Pulmonary artery endothelial cell (primary cell): ENCODE data around the gene SAE1. TPM values are rescaled to one million over a fixed set of nuclear protein-coding genes. Genes with fewer than 3 reads are reported as not detected.

ENCODE experiments used
- DNase-seq: peaks from one replicate; pipeline ENCODE4 v3.0.0-alpha.2; 2011; ENCODE audit warnings: low read depth, low spot score
- total RNA-seq: library from RNA; depleted of rRNA; stranded (reverse); fragments of >200 nt; gene quantifications from 2 replicates; pipeline ENCODE4 v1.2.3, GENCODE V29; 2014

The SAE1 gene
- total RNA-seq, 1 donor from 2014 or later: 210 TPM

- peak; percentile 20 for DNase-seq
Observed at GRCh38 chr19:47158879-47159503, 28.4 kb downstream of the SAE1 start.

GRCh38 chr19:47161876-47162489, 31.3 kb downstream of the SAE1 start:
- no peak for DNase-seq

GRCh38 chr19:47168065-47168464, 37.4 kb downstream of the SAE1 start:
- DNase-seq: no peak

DNA sequence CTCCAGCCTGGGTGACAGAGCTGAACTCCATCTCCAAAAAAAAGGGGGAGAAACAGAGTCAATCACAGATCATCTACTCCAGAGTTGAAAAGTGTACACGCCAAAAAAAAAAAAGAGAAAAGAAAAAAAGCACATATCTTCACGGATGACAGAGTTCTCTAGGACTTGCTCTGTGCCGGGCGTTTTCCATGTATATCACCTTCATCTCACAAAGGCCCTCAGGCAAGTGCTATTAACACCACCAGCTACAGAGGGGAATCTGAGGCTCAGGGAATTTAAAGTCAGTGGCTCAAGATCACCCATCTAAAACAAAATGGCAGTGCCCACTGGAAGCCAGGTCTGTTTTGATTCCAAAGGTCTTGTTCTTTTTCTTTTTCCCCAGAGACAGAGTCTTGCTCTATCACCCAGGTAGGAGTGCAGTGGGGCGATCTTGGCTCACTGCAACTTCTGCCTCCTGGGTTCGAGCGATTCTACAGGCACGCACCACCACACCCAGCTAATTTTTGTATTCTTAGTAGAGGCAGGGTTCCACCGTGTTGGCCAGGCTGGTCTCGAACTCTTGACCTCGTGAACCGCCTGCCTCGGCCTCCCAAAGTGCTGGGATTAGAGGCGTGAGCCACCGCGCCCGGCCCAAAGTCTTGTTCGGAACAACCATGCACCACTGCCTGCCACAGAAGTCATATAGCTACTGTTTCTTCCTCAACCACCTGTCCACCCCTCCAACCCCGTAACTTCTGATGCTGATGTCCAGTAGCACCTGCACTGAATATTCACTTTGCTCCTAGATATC, 42.2 kb downstream of the SAE1 start:
- no peak for DNase-seq

DNA sequence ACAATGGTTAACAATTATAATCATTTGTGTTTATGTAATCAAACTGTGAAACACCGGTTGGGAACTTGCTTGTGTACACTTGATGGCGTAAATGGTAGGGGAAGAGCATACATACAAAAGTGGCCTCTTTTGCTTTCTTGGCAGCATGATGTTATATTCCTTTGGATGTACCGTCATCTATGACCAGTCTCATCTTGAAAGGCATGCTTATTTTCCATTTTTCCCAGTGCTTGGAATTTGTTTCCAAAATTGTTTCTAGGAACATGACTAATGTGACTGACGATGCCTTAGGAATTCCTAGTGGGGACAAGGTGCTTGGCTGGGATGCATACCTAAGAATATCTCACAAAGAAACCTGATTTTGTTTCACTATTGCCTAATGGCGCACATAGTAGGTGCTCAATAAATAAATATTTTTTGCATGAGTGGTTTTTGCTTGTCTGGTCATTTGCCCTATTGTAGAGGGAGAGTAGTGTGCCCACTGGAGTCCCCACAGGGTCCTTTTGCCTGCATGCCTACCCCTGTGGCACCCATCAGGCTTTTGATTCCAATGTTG, 45.5 kb downstream of the SAE1 start:
- peak; percentile 55 for DNase-seq

DNA sequence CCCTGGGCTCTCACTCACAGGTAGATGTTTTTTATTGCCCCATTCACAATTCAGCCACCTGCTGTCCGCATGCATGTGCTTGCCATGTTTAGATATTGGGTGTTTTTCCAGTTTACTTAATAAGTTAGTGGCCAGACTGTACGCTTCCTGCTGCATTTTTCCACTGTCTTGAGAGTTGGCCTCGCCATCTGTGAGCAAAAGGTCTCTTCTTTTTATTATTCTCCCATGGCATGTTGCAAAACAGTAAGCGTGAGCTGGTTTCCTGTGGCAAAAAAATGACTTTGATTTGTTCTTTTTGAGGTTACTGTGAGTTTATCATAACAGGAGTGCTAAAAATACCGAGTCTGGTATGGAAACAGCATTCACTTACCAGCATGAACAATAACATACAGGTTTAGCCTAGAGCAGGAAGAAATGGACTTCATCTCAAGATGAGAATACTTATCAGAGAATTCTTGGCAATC, 46.0 kb downstream of the SAE1 start:
- peak; percentile 97 for DNase-seq

- no peak for DNase-seq
Observed at GRCh38 chr19:47179653-47180310, 49.1 kb downstream of the SAE1 start.

DNA sequence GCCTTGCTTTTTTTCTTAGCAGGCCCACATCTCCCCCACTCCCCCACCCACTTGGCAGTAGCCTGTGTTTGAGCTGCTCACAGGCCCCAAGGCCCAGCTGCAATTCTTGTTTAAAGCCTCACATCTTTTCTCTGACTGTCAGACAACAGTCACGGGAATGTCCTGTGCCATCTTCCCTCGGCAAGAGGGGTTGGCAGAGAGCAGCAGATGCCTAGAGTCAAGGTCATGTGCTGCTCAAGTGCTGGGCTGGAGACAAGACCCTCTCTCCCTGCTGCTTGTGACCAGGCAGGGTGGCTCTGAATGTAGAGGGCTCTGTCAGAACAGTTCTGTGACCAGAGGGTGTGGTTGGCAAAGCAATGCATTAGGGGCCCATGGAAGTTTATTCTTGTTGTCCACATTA, 53.0 kb downstream of the SAE1 start:
- DNase-seq: no peak

DNA sequence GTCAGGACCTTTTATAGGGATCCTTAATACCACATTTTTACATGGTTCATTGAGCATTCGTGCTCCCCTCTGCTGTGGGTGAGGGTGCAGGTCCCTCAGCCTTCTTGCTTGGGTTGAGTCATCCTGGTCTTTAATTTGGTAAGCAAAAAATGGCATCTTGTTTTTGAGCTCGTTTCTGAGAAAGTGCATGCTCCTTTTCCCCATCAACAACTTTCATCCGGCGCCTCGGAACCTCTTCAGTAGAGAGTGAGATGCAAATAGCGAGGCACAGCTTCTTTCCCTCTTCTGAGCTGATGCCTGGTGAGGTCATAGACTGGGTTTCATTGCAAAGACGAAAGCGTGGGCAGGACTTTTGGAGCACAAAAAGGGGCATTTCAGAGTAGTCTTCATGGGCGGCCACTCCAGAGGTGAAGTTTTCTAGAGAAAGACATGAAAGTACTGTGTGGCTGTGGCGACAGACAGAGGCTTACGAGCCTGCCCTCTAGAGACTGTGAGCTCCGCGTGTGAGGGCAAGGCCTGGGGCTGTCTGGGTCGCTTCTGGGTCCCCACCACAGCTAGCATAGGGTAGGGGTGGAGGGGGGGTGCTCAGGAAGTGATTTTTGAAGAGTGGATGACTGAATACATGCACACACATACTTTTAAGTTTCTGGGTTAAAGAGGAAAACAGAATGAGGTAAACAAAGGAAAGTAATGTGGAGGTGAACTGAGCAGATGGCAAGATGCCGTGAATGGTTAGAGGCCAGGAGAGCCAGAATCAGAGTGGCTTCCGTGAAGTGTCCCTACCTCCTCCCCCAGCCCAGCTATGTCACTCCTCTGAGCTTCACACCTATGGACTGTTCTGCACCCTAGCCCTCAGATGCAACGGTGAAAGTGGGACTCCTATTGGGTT, 56.1 kb downstream of the SAE1 start:
- no peak for DNase-seq

DNA sequence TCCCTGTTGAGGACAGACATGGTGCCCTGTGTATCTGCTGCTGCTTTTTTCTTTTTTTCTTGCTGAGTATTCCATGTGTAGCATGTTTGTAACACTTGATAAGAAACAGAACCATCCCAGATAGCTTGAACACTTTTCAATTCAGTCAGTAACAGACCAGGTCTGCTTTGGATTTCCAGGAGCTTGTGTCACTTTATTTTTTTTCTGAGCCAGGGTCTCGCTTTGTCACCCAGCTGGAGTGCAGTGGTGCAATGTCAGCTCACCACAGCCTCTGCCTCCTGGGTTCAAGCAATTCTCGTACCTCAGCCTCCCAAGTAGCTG, 56.7 kb downstream of the SAE1 start:
- DNase-seq: no peak

- DNase-seq: no peak
Observed at GRCh38 chr19:47187797-47188196, 57.2 kb downstream of the SAE1 start.

- no peak for DNase-seq
Observed at GRCh38 chr19:47188507-47189033, 57.9 kb downstream of the SAE1 start.

DNA sequence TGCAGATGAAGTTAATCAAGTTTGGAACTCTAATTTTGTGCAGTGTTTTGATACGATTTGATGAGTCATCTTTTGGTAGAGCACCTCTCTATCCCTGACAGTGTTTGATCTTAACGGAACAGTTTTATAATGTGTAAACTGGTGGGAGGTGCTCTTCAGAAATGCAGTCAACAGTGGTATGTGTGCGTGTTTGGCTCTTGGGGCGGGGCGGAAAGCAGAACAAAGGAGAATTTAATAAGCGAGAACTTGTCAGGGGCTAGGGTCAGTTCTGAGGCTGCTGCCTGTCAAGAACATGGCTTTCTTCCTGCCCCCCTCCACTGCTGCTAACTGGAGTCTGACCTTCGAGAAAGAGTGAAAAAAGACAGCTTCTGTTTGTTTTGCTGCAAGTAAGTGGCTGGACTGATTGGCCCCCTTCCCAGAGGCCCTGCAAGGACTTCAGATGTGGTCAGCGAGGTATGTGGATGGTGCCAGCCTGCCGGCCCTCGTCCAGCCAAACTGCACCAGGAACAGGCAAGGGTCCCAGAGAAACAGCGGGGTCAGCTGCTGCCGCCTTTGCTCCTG, 59.6 kb downstream of the SAE1 start:
- DNase-seq: peak; percentile 77

DNA sequence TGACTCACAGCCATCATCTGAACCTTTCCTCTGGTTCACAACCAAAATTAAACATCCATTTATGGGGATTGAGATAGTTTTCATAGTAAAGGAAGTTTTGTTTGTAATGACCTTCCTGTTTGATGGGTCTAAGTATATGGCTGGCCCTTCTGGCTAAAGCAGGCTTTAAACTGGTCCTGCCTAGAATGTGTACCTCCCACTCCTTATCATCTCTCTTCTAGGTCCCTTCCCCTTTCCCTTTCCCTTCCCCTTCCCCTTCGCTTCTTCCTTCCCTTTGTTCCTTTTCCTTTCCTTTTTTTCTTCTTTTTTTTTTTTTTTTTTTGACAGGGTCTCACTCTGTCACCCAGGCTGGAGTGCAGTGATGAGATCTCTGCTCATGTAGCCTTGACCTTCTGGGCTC, 64.8 kb downstream of the SAE1 start:
- no peak for DNase-seq

GRCh38 chr19:47197141-47197540, 66.5 kb downstream of the SAE1 start:
- DNase-seq: no peak

DNA sequence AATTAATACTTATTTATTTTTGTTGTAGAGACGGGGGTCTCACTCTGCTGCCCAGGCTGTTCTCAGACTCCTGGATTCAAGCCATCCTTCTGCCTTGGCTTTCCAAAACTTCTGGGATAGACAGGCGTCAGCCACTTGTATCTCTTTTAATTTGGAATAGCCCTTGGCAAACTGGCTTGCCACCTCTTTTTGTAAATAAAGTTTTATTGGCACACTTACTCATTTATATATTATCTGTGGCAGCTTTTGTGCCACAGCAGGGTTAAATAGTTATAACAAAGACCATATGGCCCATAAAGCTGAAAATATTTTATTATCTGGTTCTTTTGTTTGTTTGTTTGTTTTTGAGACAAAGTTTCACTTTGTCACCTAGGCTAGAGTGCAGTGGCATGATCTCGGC, 69.9 kb downstream of the SAE1 start:
- DNase-seq: no peak

GRCh38 chr19:47203254-47203653, 72.6 kb downstream of the SAE1 start:
- no peak for DNase-seq

DNA sequence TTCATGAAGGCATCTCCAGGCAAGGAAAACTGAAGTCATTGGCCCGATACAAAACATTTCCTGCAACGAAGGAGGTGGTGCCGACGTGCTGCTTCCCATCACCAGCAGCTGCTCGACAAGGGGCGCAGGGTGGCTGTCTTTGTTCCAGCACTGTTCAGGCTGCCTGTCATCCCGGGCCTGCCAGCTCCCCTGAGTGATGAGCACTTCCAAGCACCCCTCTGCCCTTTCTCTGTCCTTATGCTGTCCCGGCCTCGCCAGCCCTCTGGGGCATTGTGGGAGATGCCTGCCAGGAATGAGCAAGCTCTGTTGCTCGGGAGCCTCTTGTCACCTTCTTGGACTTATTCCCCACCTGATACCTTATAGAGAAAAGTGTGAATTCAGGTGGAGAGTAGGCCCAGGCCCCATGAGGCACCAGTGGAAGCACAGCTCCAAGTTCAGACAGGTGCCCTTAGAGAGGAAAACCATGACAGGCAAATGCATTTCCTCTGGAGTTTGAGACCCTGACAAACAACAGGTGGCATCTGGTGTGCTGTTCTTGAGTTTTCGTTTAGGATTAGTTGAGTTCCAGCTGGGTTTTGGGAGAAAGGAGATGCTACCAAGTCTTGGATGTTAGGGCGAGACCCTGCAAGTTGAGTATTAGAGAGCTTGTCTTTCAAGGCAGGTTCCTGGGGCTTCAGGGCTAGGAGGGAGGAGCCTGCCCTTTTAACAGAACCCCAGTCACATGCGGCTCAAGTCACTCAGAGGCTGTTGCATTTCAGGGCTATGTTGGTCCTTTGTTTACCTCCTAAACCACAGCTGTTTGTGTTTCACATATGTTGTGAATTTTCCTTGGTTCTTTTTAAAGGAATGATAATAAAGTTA, 78.9 kb downstream of the SAE1 start:
- no peak for DNase-seq

- no peak for DNase-seq
Observed at GRCh38 chr19:47210180-47210490, 79.5 kb downstream of the SAE1 start.
